ENCODE measurements around the gene FETUB.
A peak's percentile ranks its signal among the peaks of the same experiment; 100 is the strongest.
"Not testable (repeated sequence)": the region's sequence is repeated elsewhere in the genome, so short reads cannot be mapped to it uniquely, and the experiment has no call there.

Gene FETUB

DNA sequence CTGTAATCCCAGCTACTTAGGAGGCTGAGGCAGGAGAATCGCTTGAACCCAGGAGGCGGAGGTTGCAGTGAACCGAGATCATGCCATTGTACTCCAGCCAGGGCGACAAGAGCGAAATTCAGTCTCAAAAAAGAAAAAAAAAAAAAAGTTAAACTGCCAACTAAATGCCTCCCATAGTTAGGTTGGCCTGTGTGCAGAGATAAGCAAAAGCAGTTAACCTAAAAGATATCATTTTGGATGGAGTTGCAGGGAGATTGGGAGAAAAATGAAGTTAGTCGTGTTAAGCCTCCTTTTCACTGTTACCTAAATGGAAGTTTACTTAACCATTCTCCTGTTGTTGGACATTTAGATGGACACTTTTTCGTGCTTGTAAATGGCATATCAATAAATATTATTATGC, 11.4 kb upstream of the FETUB start:
- Histone ChIP-seq H3K4me2 (no peak overlapping the region), H3K36me3 (no peaks in the 10 kb centered on the region), H3K27me3 (no peaks in the 10 kb centered on the region), H3K9me3 (replicated peaks in 1 of 11) (no peaks in the 10 kb centered on the region), H4K20me1 (no peaks in the 10 kb centered on the region), H3K27ac (no peak overlapping the region), H3K4me3 (no peak overlapping the region), H3K4me1 (no peaks in the 10 kb centered on the region), H3K9ac (no peak overlapping the region)
- TF ChIP-seq Cebpa-rat (IDR thresholded peaks at IDR 0.05): no peak

GRCh38 chr3:186630950-186631641, 9.1 kb upstream of the FETUB start:
- Histone ChIP-seq H4K20me1 (no peaks in the 10 kb centered on the region), H3K36me3 (no peaks in the 10 kb centered on the region), H3K27me3 (no peaks in the 10 kb centered on the region), H3K4me3 (no peak overlapping the region), H3K9me3 (replicated peaks in 1 of 11) (no peaks in the 10 kb centered on the region), H3K9ac (no peak overlapping the region), H3K4me2 (no peak overlapping the region), H3K27ac (no peak overlapping the region), H3K4me1 (no peaks in the 10 kb centered on the region)
- TF ChIP-seq Cebpa-rat (IDR thresholded peaks at IDR 0.05): no peak

GRCh38 chr3:186633481-186633880, 6.7 kb upstream of the FETUB start:
- Histone ChIP-seq H4K20me1 (no peaks in the 10 kb centered on the region), H3K27ac (no peak overlapping the region), H3K27me3 (no peaks in the 10 kb centered on the region), H3K4me3 (no peak overlapping the region), H3K9ac (no peak overlapping the region), H3K36me3 (no peaks in the 10 kb centered on the region), H3K9me3 (replicated peaks in 1 of 11) (no peaks in the 10 kb centered on the region), H3K4me1 (no peaks in the 10 kb centered on the region), H3K4me2 (no peak overlapping the region)
- TF ChIP-seq Cebpa-rat (IDR thresholded peaks at IDR 0.05): peak in 2 of 11 experiments; percentile 46 to 63; a peak in 3 of 22 replicates

DNA sequence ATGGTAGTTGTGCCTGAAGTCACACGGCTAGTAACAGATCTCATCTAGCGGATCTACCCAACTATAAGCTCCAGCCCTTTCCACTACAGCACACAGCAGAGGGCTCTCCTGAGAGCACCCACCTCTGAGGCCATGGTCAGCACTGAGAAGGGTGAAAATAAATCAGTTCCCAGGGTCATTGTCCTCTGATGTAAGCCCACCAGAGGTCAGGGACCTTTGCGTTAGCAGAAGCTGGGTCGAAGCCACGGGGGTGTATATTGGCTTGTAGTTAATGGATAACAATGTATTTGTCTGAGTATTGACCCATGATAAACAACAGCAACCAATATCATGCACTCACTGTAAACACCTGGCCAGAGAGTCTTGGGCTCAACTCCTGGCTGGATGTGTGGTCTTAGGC, 6.0 kb upstream of the FETUB start:
- H3K4me1 ChIP-seq; H3K9ac ChIP-seq; H3K27ac ChIP-seq; H4K20me1 ChIP-seq; H3K36me3 ChIP-seq; H3K9me3 ChIP-seq (replicated peaks in 1 of 11); H3K4me3 ChIP-seq; H3K4me2 ChIP-seq; H3K27me3 ChIP-seq: not testable (repeated sequence)

GRCh38 chr3:186635532-186635931, 4.7 kb upstream of the FETUB start:
- no peak for TF ChIP-seq Cebpa-rat (IDR thresholded peaks at IDR 0.05)
- Histone ChIP-seq H3K4me1 (no peaks in the 10 kb centered on the region), H3K27me3 (no peaks in the 10 kb centered on the region)

GRCh38 chr3:186636536-186636935, 3.7 kb upstream of the FETUB start:
- no peak overlapping the region for H3K27ac ChIP-seq
- no peaks in the 10 kb centered on the region for H3K36me3 ChIP-seq

More at GRCh38 chr3:186635532-186635931, 4.7 kb upstream of the FETUB start:
- Histone ChIP-seq H3K36me3 (no peaks in the 10 kb centered on the region), H3K4me3 (no peak overlapping the region), H3K9me3 (replicated peaks in 1 of 11) (peaks cover 0 to 9% (median 5%) of the 10 kb centered on the region in 11 experiments; a peak in 9 of 22 replicates), H3K27ac (no peak overlapping the region), H4K20me1 (no peaks in the 10 kb centered on the region), H3K9ac (no peak overlapping the region), H3K4me2 (no peak overlapping the region)

GRCh38 chr3:186637686-186638085, 2.5 kb upstream of the FETUB start:
- Histone ChIP-seq H3K4me2 (no peak overlapping the region), H3K4me3 (no peak overlapping the region), H3K27ac (no peak overlapping the region), H3K9ac (no peak overlapping the region), H3K9me3 (replicated peaks in 1 of 11) (peaks cover 0 to 9% (median 5%) of the 10 kb centered on the region in 11 experiments; a peak in 9 of 22 replicates), H3K27me3 (no peaks in the 10 kb centered on the region), H3K36me3 (no peaks in the 10 kb centered on the region), H4K20me1 (no peaks in the 10 kb centered on the region), H3K4me1 (peaks cover 0 to 5% (median 0%) of the 10 kb centered on the region in 10 experiments; a peak in 3 of 20 replicates)
- no peak for TF ChIP-seq Cebpa-rat (IDR thresholded peaks at IDR 0.05)

More at GRCh38 chr3:186636536-186636935, 3.7 kb upstream of the FETUB start:
- Histone ChIP-seq H3K9ac (no peak overlapping the region), H3K4me1 (no peaks in the 10 kb centered on the region), H3K9me3 (replicated peaks in 1 of 11) (peaks cover 0 to 9% (median 5%) of the 10 kb centered on the region in 11 experiments; a peak in 9 of 22 replicates), H4K20me1 (no peaks in the 10 kb centered on the region), H3K4me3 (no peak overlapping the region), H3K27me3 (no peaks in the 10 kb centered on the region), H3K4me2 (no peak overlapping the region)
- TF ChIP-seq Cebpa-rat (IDR thresholded peaks at IDR 0.05): no peak

DNA sequence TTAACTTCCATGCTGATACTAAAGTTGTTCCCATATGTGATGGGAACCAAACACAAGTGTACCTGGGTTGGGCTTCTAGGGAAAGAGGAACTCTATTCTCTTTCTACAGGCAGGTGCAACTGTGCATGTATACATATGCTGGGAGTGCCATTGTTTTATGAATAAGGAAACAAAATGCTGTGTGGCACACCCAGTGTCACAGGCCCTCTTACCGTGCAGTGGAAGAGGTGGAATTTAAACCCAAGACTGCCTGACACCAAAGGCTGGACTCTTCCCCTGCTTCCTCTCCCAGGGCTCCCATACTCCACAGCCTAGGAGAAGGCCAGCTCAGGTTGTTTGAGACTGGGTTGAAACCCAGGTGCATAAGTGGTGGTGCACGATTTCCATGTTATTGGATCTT, 1.9 kb upstream of the FETUB start:
- Histone ChIP-seq H3K9ac (no peak overlapping the region), H4K20me1 (no peaks in the 10 kb centered on the region), H3K27ac (no peak overlapping the region), H3K4me3 (no peak overlapping the region), H3K9me3 (replicated peaks in 1 of 11) (peaks cover 0 to 9% (median 5%) of the 10 kb centered on the region in 11 experiments; a peak in 9 of 22 replicates), H3K27me3 (no peaks in the 10 kb centered on the region), H3K4me2 (no peak overlapping the region), H3K36me3 (no peaks in the 10 kb centered on the region), H3K4me1 (peaks cover 0 to 5% (median 0%) of the 10 kb centered on the region in 10 experiments; a peak in 3 of 20 replicates)
- TF ChIP-seq Cebpa-rat (IDR thresholded peaks at IDR 0.05): no peak

DNA sequence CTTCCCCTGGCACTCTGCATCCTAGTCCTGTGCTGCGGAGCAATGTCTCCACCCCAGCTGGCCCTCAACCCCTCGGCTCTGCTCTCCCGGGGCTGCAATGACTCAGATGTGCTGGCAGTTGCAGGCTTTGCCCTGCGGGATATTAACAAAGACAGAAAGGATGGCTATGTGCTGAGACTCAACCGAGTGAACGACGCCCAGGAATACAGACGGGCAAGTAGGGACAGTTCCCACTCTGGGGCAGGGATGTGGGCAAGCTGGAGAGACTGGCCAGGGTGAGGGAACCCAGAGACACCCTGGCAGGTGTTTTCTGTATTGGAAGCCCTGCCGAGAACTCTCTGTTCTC, 247 bp downstream of the FETUB start:
- Histone ChIP-seq H3K4me3 (no peak overlapping the region), H3K27me3 (no peaks in the 10 kb centered on the region), H3K9ac (no peak overlapping the region), H3K9me3 (replicated peaks in 1 of 11) (peaks cover 0 to 9% (median 5%) of the 10 kb centered on the region in 11 experiments; a peak in 9 of 22 replicates), H3K36me3 (no peaks in the 10 kb centered on the region), H4K20me1 (no peaks in the 10 kb centered on the region), H3K27ac (no peak overlapping the region), H3K4me1 (peaks cover 0 to 5% (median 0%) of the 10 kb centered on the region in 10 experiments; a peak in 3 of 20 replicates), H3K4me2 (no peak overlapping the region)
- TF ChIP-seq Cebpa-rat (IDR thresholded peaks at IDR 0.05): no peak

GRCh38 chr3:186640929-186641328, 730 bp downstream of the FETUB start:
- no peak overlapping the region for H3K9ac ChIP-seq
- peaks cover 0 to 5% (median 0%) of the 10 kb centered on the region in 10 experiments; a peak in 3 of 20 replicates for H3K4me1 ChIP-seq
- H3K4me3 ChIP-seq: no peak overlapping the region
- no peak for TF ChIP-seq Cebpa-rat (IDR thresholded peaks at IDR 0.05)
- H4K20me1 ChIP-seq: no peaks in the 10 kb centered on the region
- no peaks in the 10 kb centered on the region for H3K27me3 ChIP-seq
- no peak overlapping the region for H3K4me2 ChIP-seq
- H3K36me3 ChIP-seq: no peaks in the 10 kb centered on the region
- H3K9me3 ChIP-seq (replicated peaks in 1 of 11): peaks cover 0 to 9% (median 5%) of the 10 kb centered on the region in 11 experiments; a peak in 9 of 22 replicates
- H3K27ac ChIP-seq: no peak overlapping the region

Measured in BLaER1 treated with 17β-estradiol and CSF1 and Interleukin-3, amounts not matched to agents 10 nM and 100 nM (cell line).